Measurements from ENCODE around the gene DUSP9.

The DUSP9 gene

GRCh38 chrX:153626863-153627674 lies 19.9 kb upstream of the DUSP9 start:
- H3K27ac Mint-ChIP-seq: no peak overlapping the region
- no peaks in the 10 kb centered on the region for H3K4me1 Mint-ChIP-seq
- DNase-seq (no peak), ATAC-seq (no peak)
- no peaks in the 10 kb centered on the region for H3K36me3 Mint-ChIP-seq (ENCODE audit: low read depth)
- no peaks in the 10 kb centered on the region for H3K27me3 Mint-ChIP-seq
- H3K9me3 Mint-ChIP-seq: no peaks in the 10 kb centered on the region
- H3K4me3 Mint-ChIP-seq: no peak overlapping the region

DNA sequence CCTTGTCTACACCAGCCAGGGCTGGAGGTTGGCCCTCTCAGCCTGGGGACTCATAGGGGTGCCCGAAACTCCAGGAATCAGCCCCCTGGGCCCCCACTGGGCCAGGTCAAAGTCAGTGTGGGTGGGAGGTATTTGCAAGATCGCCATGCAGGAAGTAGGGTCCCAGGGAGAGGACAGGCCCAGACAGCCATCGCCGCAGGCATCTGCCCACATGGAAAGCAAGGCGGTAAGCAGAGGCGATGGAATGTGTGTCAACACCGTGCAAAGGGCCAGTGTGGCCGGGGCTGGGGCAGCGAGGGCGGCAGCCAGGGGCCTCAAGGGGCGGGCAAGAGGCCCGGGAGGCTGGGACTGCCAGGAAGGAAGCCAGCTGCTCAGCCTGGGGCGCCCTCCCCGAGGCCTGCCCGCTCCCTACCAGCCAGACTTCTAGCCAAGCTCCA lies 19.3 kb upstream of the DUSP9 start:
- Mint-ChIP-seq H3K9me3 (no peaks in the 10 kb centered on the region), H3K36me3 (ENCODE audit: low read depth) (no peaks in the 10 kb centered on the region), H3K27me3 (no peaks in the 10 kb centered on the region)

GRCh38 chrX:153628129-153628528 lies 18.9 kb upstream of the DUSP9 start:
- no peak overlapping the region for H3K4me3 Mint-ChIP-seq
- H3K9me3 Mint-ChIP-seq: no peaks in the 10 kb centered on the region
- H3K36me3 Mint-ChIP-seq (ENCODE audit: low read depth): no peaks in the 10 kb centered on the region
- H3K27me3 Mint-ChIP-seq: no peaks in the 10 kb centered on the region
- ATAC-seq: no peak
- no peak overlapping the region for H3K27ac Mint-ChIP-seq
- no peak for DNase-seq
- no peaks in the 10 kb centered on the region for H3K4me1 Mint-ChIP-seq

More for the DNA sequence above, 19.3 kb upstream of the DUSP9 start:
- ATAC-seq: no peak
- no peaks in the 10 kb centered on the region for H3K4me1 Mint-ChIP-seq
- no peak overlapping the region for H3K27ac Mint-ChIP-seq
- no peak overlapping the region for H3K4me3 Mint-ChIP-seq
- no peak for DNase-seq

GRCh38 chrX:153628665-153629064 lies 18.3 kb upstream of the DUSP9 start:
- H3K4me3 Mint-ChIP-seq: no peak overlapping the region
- H3K4me1 Mint-ChIP-seq: no peaks in the 10 kb centered on the region
- no peaks in the 10 kb centered on the region for H3K9me3 Mint-ChIP-seq
- no peaks in the 10 kb centered on the region for H3K36me3 Mint-ChIP-seq (ENCODE audit: low read depth)
- no peak overlapping the region for H3K27ac Mint-ChIP-seq
- no peaks in the 10 kb centered on the region for H3K27me3 Mint-ChIP-seq
- no peak for ATAC-seq
- DNase-seq: no peak

- ATAC-seq: no peak
These were observed 15.7 kb upstream of the DUSP9 start for GRCh38 chrX:153631346-153631745.

DNA sequence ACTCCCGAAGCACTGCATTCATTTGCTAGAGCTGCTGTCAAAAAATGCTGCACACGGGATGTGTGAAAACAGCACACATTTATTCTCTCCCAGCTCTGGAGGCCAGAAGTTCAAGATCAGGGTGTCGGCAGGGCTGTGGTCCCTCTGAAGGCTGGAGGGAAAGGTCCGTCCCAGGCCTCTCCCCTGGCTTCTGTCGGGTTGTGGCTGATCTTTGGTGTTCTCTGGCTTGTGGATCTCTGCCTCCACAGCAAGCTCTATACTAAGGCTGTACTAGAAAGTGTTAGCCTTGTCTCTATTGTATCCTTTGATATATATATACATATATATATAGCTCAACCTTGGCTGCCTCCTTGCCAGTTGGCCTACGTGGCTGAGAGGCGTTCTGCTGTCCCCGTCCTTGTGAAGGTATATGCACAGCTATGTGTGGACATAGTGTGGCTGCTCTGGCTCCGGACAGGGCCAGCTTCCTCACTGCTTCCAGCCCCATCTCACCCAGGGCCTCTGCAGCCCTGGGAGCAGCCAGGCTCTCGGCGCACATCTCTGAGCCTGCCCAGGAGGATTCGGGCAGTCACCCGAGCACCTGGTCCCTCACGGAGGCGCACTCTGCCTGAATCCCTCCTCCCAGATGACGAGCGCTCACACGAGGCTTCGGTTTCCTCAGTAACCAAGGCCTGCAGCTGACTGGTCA lies 15.0 kb upstream of the DUSP9 start:
- ATAC-seq (no peak), DNase-seq (no peak)
- no peak overlapping the region for H3K27ac Mint-ChIP-seq
- no peak overlapping the region for H3K4me3 Mint-ChIP-seq
- H3K27me3 Mint-ChIP-seq: no peaks in the 10 kb centered on the region
- H3K4me1 Mint-ChIP-seq: no peaks in the 10 kb centered on the region
- H3K36me3 Mint-ChIP-seq (ENCODE audit: low read depth): no peaks in the 10 kb centered on the region
- no peaks in the 10 kb centered on the region for H3K9me3 Mint-ChIP-seq

More at GRCh38 chrX:153631346-153631745, 15.7 kb upstream of the DUSP9 start:
- H3K4me3 Mint-ChIP-seq: no peak overlapping the region
- no peaks in the 10 kb centered on the region for H3K27me3 Mint-ChIP-seq
- no peaks in the 10 kb centered on the region for H3K36me3 Mint-ChIP-seq (ENCODE audit: low read depth)
- H3K9me3 Mint-ChIP-seq: no peaks in the 10 kb centered on the region
- no peak for DNase-seq
- no peaks in the 10 kb centered on the region for H3K4me1 Mint-ChIP-seq
- H3K27ac Mint-ChIP-seq: no peak overlapping the region

GRCh38 chrX:153632595-153632946 lies 14.4 kb upstream of the DUSP9 start:
- no peak overlapping the region for H3K27ac Mint-ChIP-seq

GRCh38 chrX:153633048-153633447 lies 14.0 kb upstream of the DUSP9 start:
- no peaks in the 10 kb centered on the region for H3K27me3 Mint-ChIP-seq
- ATAC-seq: no peak

More at GRCh38 chrX:153632595-153632946, 14.4 kb upstream of the DUSP9 start:
- ATAC-seq (no peak), DNase-seq (no peak)
- Mint-ChIP-seq H3K4me3 (no peak overlapping the region), H3K36me3 (ENCODE audit: low read depth) (no peaks in the 10 kb centered on the region), H3K27me3 (no peaks in the 10 kb centered on the region), H3K4me1 (no peaks in the 10 kb centered on the region), H3K9me3 (no peaks in the 10 kb centered on the region)

DNA sequence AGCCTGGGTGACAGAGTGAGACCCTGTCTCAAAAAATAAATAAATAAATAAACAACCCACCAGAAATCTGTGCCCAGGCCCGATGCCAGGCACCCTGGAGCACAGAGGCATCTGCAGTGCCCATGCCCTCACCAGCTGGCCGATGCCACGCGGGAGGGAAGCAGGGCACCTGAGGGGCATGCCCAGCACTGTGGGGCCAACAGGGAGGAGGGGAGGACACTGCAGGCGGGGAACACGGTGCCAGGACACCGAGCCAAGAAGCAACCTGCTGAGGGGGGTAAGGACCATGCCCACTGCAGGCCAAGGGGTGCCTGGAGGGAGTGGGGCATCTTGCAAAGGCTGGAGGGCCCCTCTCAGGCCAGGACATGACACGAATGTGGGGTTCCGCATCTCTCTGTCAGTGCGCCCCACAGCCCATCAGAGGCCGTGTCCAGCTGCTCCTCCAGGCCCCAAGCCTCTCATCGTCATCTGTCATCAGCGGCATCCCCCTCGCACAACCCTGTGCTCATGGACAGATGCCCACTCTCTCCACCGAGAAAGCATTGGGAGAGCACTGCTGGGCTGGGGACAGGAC lies 13.3 kb upstream of the DUSP9 start:
- DNase-seq: no peak
- Mint-ChIP-seq H3K27me3 (no peaks in the 10 kb centered on the region), H3K4me1 (no peaks in the 10 kb centered on the region), H3K9me3 (no peaks in the 10 kb centered on the region), H3K27ac (no peak overlapping the region), H3K36me3 (ENCODE audit: low read depth) (no peaks in the 10 kb centered on the region), H3K4me3 (no peak overlapping the region)
- ATAC-seq: no peak

More at GRCh38 chrX:153633048-153633447, 14.0 kb upstream of the DUSP9 start:
- H3K9me3 Mint-ChIP-seq: no peaks in the 10 kb centered on the region
- H3K27ac Mint-ChIP-seq: no peak overlapping the region
- no peak for DNase-seq
- H3K36me3 Mint-ChIP-seq (ENCODE audit: low read depth): no peaks in the 10 kb centered on the region
- H3K4me3 Mint-ChIP-seq: no peak overlapping the region
- no peaks in the 10 kb centered on the region for H3K4me1 Mint-ChIP-seq

DNA sequence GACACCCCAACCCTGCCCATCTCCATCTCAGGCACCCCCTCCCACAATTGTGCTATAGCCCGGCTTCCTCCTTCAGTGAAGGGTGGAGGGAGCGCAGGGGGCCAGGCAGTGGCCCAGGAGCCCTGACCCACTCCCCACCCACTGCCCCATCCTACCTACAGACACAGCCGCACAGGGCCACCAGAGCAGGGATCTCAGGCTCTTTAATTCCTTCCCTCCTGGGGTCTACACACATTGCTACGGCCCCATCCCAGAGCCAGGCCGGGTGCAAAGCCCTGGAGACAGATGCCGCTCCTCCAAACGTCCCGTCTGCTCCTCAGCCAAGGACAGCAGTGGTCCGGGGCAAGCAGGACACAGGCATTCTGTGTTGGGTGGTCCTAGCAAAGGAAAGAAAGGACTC lies 12.8 kb upstream of the DUSP9 start:
- ATAC-seq (no peak), DNase-seq (no peak)
- H3K9me3 Mint-ChIP-seq: no peaks in the 10 kb centered on the region
- H3K36me3 Mint-ChIP-seq (ENCODE audit: low read depth): no peaks in the 10 kb centered on the region
- H3K4me1 Mint-ChIP-seq: no peaks in the 10 kb centered on the region
- H3K27me3 Mint-ChIP-seq: no peaks in the 10 kb centered on the region
- no peak overlapping the region for H3K4me3 Mint-ChIP-seq
- no peak overlapping the region for H3K27ac Mint-ChIP-seq

DNA sequence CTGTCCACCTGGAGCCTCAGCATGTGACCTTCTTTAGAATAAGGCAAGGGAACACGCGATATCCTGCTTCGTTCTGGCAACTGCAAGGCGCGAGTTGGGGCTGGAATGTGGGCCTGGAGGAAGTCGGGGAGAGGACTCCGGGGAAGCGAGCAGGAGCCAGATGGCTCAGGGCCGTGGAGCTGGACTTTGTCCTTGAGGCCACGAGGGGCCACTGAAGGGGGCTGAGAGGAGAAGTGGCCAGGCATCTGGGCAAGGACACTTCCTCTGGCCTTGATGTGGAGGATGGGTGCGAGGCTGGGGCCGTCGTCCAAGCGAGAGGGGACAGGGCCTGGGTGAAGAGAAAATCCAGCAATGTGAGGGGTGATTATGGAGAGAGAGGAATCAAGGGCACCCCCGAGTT lies 12.2 kb upstream of the DUSP9 start:
- Mint-ChIP-seq H3K4me3 (no peak overlapping the region), H3K9me3 (no peaks in the 10 kb centered on the region), H3K27me3 (no peaks in the 10 kb centered on the region), H3K4me1 (no peaks in the 10 kb centered on the region), H3K36me3 (ENCODE audit: low read depth) (no peaks in the 10 kb centered on the region), H3K27ac (no peak overlapping the region)
- no peak for DNase-seq
- no peak for ATAC-seq

- Mint-ChIP-seq H3K36me3 (ENCODE audit: low read depth) (no peaks in the 10 kb centered on the region), H3K27me3 (no peaks in the 10 kb centered on the region), H3K4me1 (no peaks in the 10 kb centered on the region), H3K27ac (no peak overlapping the region), H3K9me3 (no peaks in the 10 kb centered on the region), H3K4me3 (no peak overlapping the region)
- DNase-seq (no peak), ATAC-seq (no peak)
These were observed 11.6 kb upstream of the DUSP9 start for GRCh38 chrX:153635388-153635787.

DNA sequence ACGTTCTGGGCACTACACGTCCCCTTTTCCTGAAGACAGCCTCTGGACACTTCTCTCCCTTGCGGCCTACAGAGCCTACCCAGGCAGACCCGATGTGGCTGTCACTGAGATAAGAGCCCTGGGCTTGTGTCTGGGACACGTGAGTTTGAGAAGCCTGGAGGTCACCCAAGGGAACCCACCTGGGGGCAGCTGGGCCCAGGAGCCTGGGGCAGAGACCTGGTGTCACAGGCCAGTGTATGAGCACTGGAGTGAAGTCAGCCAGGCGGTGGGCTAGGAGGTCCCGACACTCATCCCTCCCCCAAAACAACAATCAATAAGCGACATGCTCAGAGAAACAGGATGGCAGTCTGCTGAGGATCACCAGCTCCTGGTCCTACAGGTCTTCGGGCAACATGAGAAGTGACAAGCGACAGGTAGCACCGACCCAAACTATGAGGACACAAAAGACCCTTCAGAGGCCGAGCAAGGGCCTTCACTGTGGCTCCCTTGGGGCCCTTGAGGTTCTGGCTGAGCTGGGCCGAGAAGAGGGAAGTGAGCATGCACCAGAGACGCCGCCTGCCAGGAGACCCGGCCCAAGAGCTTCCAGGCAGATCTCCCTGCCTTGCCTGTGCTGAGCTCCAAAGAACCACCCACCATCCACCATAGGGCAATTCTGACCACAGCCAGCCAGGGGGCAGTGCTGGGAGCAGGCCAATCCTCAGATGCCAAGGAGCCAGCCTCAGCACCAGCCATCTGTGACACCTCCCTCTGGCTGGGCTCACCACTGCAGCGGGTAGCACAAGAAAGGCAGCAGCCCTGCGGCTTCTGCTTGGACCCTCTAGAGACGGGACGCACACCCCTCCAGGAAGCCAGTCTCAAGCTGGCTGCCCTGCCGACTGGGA lies 11.0 kb upstream of the DUSP9 start:
- DNase-seq (peak; percentile 24), ATAC-seq (peak; percentile 55)
- Mint-ChIP-seq H3K27ac (no peak overlapping the region), H3K36me3 (ENCODE audit: low read depth) (no peaks in the 10 kb centered on the region), H3K27me3 (peaks cover 2% of the 10 kb centered on the region), H3K9me3 (no peaks in the 10 kb centered on the region), H3K4me1 (no peaks in the 10 kb centered on the region), H3K4me3 (no peak overlapping the region)

DNA sequence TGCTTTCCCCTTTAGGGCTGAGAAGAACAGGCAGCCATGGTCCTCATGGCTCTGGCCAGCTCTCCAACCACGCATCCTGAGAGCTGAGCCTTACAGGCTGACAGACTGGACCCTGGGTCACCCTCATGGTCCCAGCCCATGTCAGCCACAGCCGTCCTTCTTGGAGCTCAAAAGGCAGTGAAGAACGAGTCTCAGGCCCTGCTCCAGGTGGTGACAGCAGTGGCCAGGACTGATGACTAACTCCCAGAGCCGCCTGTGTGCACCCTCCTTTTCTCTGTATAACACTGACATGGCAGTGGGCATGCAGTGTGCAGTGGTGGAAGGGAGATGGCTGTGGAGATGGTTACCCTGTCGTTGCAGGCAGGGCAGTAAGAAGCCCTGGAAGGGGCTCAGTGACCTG lies 10.3 kb upstream of the DUSP9 start:
- ATAC-seq (no peak), DNase-seq (no peak)
- H3K9me3 Mint-ChIP-seq: no peaks in the 10 kb centered on the region
- peaks cover 6% of the 10 kb centered on the region for H3K27me3 Mint-ChIP-seq
- no peak overlapping the region for H3K27ac Mint-ChIP-seq
- H3K4me1 Mint-ChIP-seq: no peaks in the 10 kb centered on the region
- H3K36me3 Mint-ChIP-seq (ENCODE audit: low read depth): no peaks in the 10 kb centered on the region
- no peak overlapping the region for H3K4me3 Mint-ChIP-seq
